ENCODE data around the gene NFYC.

DNA sequence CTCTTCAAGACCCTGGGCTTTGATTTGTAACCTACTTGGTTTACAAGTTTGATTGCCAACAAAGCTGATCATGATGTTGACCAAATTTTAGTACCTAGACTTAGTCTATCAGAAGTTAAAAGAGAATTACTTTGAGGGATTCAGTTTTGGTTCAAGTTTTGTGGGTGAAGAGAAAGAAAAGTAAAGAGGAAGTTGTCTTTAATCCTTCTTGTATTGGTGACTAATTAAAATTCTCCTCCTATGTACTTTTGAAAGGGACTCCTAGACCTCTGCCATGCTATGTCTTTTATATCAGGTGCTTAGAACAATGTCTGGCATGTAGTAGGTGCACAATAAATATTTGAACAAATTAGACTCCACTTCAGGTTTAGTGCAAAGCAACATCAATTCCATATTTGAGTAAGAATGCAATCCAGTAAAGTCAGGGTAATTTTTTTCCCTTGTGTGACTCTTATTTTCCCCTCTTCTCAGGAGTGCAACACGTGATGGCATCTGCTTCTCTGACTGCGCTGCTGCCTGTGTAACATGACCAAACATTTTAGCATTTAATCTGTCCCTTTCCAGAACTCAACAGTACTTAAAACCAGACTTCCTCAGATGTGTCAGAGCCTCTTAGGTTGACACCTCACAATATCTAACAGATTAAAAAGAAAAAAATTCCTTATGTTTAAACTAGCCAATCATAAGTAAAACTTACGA lies 51.0 kb downstream of the NFYC start:
- TF ChIP-seq POLR2AphosphoS5 (IDR thresholded peaks at IDR 0.05; ENCODE audit: low read depth, low read length), result no peak
- TF ChIP-seq, protein P1, sequence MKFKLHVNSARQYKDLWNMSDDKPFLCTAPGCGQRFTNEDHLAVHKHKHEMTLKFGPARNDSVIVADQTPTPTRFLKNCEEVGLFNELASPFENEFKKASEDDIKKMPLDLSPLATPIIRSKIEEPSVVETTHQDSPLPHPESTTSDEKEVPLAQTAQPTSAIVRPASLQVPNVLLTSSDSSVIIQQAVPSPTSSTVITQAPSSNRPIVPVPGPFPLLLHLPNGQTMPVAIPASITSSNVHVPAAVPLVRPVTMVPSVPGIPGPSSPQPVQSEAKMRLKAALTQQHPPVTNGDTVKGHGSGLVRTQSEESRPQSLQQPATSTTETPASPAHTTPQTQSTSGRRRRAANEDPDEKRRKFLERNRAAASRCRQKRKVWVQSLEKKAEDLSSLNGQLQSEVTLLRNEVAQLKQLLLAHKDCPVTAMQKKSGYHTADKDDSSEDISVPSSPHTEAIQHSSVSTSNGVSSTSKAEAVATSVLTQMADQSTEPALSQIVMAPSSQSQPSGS (IDR thresholded peaks at IDR 0.05; ENCODE audit: low read length), result no peak
- TF ChIP-seq USF2 (IDR thresholded peaks at IDR 0.05; ENCODE audit: low read length), result no peak
- no peak for TF ChIP-seq HDAC6 (IDR thresholded peaks at IDR 0.05; ENCODE audit: low read depth, low read length)
